Fibroblast of skin of back (primary cell): Measurements from ENCODE around the gene AOPEP.

Experiments
- DNase-seq: peaks from one replicate; pipeline ENCODE4 v3.0.0-alpha.2; 2013

AOPEP gene

DNA sequence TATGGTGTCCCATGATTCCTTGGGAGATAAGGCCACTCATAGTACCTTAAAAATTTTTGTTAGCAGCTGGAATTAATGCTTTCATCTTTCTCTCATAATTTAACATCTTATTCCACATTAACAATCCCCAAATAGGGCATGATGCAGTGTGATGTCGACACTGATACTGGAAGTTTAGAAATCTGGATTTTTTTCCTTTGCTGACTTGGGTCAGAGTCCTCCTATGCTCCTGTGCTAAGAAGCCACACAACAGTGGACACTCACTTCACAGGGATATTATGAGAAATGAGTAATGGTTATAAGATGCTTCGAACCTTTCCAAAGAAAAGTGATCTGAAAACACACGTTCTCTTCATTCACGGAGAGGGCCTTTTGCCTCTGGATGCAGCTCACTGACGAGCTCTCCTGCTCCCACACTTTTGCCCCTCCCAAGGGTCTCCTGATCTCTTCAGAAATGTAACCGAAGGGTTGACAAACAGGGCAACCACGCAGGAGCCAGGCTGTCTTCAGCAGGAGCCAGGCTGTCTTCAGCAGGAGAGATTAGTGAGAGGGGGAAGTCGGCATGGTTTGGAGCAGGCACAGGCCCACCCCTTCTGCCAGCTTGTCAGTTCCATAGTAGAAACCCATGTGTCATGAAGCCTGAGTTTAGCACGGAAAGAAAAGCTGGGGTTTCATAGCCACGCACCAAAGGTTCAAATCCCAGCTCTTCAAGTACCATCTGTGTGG lies 247.8 kb downstream of the AOPEP start:
- DNase-seq: no peak

DNA sequence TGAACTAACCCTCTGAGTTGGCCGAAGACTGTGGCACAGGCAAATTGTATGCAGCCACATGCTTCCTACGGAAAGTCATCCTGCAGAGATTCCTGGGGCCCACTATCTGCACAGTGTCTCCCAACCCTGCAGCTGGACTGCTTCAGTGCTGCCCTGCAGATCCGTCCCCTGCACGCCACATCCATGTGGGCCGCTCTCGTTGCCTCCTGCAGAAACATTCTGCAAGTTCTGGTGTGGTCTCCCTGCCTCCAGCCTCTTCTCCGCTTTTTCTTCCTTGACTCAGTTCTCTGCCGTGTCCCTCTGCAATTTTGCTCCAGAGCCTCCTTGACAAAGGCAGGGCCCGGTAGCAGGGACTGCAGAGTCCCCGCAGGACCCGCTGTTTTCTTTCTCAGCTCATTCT lies 249.0 kb downstream of the AOPEP start:
- no peak for DNase-seq

DNA sequence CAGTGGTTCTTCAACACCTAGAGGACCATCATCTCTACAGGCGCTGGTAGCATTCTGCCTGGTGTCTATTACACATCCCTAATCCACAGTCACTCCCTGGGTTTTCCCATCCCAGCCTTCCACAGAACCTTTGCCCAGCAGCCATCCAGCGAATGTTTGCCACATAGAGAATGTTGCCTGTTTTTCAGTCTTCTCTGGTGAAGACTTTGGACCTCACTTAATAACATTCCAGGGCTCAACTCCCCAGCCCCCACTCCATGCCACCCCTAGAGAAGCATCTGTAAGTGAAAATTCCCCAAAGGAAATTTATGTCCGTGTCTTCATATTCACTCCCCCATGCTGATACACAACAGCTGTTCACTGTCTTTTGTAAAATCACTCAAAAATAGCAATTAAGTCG lies 249.6 kb downstream of the AOPEP start:
- DNase-seq: no peak

DNA sequence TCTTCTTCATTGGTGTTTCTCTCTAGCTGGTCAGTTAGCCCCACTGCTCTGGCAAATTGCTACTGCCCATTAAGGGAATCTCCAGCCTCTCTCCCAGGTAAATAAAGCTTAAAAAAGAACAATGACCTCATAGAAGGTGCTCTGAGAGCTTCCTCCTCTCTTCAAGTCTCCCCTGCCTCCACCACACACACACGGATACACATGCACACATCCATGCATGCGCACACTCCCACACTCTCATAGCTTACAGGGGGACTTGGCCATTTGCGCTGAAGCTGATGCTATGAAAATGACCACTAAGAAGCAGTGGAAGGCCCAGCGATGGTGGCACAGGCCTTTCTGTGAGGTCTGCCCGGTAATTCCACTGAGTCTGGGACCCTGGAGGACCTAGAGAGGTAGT lies 250.9 kb downstream of the AOPEP start:
- no peak for DNase-seq

DNA sequence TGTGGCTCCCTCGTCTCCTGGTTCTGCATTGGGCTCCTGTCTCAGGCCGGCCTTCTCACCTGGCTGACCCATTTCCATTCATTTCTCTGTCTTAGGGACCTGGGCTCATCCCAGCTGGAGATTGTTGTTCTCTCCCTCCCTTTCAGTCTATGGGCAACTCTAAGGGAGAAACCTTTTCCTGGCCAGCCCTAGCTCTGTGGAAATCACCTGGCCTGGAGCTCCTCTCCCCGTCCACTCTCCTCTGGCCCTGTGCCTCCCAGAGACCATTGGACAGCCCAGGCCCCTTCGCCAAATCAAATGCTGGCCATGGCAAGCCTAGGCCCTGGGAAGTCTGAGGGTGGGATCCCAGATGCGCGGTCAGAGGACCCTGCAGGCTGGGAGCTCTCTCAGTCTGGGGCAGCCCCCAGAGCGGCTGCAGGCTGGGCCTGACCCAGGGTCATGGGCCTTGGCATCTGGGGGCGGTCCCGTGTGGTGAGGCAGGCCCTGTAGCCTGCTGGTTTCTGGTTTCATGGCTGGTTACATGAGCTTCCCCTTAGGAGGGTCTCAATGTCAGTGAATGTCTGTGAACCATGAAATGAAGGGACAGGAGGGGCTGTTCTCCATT lies 253.5 kb downstream of the AOPEP start:
- DNase-seq: no peak

DNA sequence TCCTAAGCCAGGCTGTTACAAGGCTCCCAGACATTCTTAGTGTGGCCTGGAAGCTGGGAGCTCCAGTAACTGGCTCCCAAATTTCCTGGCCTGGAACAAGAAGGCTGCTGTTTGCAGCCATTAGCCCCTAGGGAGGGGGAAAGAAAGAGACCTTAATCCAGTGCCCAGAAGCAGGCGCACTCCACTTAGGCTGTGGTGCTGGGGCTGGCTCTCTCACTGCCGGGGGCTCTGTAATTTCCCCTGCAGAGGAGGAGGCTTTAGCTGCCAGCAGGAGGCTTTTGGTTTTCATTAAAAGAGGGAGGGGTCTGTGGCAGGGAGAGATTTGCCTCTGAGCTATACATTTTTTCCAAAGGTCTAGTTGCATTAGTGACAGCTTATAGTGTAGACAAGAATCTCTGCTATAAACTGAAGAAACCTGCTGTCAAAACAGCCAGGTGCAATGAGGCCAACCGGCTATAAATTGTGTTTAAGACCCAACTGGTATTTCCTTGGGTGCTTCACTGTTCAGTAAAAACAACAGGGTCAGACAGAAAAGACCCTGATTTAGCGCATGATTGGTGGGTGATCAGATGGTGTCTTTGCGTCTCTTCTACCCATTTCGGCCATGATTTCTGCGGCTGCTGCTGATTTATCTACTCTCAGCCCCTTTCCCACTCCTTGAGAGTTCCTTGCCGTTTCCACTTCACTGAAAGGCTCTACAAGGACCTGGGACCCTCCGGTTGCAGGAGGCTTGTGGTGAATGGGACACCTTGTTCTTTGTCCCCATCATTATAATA lies 254.6 kb downstream of the AOPEP start:
- DNase-seq: no peak

DNA sequence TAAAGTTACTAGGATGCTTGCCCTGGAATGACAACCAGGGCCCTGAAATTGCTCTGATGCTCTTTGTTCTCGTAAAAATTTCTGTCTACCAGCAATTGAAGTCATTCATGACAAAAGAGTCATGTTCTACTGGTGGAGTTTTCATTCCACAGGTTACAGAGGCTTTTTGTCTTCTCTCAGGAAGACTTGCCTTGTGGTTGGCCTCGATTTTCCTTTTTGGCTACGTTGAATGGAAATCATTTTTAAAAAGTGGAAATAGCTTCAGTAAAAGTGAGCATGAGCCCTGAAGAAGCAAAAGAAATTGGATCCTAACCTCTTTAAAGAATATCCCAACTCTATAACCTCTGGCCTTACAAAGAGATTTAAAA lies 255.2 kb downstream of the AOPEP start:
- no peak for DNase-seq

DNA sequence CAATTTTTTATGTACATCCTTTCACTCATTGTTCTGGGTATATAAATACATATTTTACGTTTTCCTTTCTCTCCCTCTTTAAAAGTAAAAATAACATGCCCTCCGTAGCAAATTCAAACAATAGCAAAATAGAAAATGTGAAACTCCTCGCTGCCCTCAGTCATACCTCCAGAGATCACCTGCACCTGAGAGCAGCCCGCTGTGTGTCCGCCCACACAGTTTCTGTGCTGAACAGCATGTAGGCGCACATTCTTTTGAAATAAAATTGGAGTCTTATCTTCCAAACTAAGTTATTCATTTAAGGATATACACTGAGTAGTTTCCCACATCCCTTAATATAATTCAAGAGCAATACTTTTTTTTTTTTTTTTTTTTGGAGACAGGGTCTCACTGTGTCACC lies 255.7 kb downstream of the AOPEP start:
- DNase-seq: no peak

DNA sequence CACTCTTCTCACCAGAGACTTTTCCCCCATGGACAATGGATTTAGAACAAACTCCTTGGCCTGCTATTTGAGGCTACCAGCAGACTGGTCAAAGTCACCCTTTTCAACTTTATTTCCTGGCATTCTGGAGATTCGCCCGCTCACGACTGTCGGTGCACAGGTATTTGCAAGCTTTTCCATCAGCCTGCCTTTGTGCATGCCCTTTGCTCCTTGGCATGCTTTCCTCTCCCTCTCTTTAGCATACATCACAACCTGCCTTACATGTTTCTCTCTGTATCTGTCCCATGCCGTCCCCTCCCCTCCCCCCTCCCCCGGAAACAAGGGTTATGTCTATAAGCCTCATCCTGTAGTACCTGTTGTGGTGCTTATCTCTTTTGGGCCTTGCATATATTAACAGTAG lies 257.1 kb downstream of the AOPEP start:
- no peak for DNase-seq

DNA sequence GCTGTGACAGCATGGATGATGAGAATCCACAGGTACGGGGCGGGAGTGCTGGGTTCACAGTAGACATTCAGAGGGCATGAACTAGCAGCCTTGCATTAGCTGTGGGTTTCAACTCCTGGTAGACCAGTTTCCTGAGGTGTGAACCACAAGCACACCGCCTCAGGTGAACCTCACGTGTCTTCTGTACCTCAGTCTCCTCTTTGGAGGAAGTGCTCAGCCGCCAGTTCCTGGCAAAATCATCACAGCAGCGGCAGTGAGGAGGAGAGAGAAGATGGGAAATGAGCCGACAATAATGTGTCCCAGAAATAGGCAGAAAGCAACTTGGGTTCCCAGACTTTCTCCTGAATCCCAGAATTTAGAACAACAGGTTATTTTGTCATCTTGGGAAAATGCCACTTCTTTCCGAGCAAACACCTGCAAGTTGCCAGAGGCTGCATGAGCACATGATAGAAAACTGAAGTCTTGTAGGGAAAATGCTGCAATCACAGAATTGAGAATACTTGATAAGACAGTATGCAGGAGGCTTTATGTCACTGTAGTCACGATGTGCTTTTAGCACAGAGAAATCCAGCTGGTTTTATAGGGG lies 258.5 kb downstream of the AOPEP start:
- no peak for DNase-seq

DNA sequence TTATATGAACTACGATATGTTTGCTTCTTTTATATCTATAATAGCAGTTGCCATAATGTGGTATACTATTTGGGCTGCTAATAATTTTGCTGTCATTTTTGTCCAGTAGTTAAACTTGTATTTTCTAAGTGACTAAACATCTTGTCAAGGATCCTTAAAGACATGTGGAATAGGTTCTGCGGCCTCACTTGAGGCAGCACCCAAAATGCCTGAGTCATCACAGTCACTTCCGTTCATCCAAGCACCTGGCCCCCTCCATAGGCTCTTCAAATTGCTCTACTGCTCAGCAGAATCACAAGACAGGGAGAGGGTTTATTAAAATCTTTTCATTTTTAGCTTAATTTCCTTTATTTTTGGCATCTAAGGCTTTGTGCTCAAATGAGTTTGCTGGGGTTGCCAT lies 259.1 kb downstream of the AOPEP start:
- no peak for DNase-seq

DNA sequence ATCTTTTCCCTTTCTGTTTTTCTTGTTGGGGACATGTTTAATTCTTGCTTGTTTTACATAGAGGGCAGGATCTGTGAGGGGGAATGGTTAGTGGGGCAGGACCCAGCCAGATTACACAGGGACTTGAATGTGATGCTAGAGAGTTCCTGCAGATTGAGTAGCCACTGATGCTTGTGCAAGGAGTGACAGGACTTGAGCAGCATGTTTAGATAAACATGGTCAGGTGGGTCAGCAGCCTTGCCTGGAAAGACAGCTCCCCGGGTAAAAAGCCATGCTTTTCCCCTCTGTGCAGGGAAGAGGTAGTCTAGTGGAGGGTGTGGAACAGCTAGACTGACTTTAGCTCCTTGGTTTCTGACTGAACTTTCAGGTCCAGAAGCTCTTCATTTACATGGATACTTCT lies 261.2 kb downstream of the AOPEP start:
- DNase-seq: no peak

DNA sequence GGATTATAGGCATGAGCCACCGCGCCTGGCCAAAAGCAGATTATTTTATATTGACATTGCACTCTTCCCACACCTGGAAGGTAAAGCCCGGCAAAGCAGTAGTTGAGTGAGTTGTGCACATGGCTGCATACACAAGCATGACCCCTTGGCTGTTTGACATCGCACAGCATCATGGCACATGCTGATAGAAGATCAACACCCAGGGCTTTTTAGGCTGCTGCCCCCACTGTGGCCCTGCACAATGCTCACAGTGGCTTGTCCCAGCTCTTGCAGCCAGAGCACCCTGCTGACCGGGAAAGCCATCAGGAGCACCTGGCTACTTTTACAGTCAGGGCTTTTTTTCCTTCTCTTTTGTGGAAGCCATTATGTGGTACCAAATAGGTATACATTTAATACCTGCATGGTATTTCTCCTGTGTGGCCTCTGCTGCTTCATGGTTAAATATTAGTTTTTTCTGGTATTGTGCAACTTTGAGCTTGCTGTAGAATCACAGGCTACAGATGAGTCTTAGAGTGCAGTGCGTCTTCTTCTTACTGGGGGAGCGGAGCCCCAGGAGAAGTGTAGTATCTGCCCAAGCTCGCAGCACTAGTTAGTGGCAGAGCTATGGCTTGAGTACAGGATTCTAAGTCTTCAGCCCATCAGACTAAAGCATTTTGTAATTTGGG lies 264.5 kb downstream of the AOPEP start:
- no peak for DNase-seq

DNA sequence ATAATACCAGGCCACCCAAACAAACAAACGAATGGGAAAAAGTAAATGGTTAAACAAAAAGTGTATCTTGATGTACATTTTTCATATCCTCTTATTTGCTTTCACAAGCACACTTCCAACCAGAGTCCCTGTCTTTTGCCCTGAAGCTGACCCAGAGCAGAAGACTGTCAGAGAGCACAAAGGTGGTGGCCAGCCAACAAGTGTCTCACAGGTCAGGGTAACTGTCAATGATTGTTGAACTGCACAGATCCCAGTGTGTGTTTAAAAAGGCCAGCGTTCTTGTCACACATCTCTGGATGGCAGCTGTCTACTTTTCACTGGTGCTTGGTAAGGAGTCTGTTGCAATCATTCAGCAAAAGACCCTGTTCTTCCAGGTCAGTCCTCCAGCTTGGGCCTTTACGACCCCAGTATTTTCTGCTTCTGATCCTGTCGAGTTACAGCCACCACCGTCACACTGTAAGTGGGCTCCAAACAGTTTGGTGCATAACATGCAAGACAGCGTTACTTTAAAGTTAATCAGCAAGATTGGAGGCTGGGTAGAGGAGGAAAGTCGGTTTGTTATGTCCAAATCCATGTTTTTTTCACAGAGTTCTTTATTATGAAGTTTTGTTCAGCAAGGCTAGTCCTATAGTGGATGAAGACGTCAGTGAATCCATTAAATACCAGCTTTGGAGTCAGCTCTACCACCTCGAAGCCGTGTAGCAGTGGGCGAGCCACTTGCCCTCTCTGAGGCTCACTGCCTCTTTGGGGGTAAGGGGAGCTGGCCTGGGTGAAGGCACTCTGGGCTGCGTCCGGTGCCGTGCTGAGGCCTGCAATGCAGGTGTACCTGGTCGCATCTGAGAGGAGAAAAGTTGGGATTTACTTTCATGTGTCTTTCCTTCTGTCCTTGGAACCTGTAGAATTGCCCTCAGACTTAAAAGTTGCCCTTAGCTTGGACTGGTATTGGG lies 265.7 kb downstream of the AOPEP start:
- no peak for DNase-seq

DNA sequence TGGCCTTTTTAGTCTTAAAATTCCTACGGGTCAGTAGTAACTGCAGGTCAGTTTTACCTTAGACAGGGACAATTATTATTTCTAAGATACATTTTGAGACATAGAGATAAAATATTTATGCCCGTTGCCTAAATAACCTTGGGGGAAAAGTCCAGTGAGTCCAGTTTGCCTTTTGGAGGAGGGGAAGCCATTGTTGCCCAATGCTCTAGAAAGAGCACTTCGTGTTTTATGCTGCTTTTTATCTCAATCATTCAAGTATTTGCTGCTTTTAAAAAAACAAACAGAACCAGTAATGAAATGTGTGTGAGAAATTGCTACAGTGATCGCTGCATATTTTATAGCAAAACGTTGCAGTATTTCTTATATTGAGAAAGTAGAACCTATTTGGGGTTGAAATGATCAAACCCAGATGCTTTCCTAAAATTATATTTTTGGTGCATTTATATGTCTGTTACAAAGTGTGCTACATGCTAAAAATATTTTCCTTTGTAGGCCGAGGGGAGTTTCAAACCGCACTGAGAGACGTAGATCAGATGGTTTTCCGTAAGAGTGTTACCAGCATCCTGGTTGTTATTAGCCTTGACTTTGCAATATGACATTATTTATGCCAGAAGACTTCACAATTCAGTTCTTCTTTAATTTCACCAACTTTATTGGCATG lies 266.8 kb downstream of the AOPEP start:
- DNase-seq: no peak

DNA sequence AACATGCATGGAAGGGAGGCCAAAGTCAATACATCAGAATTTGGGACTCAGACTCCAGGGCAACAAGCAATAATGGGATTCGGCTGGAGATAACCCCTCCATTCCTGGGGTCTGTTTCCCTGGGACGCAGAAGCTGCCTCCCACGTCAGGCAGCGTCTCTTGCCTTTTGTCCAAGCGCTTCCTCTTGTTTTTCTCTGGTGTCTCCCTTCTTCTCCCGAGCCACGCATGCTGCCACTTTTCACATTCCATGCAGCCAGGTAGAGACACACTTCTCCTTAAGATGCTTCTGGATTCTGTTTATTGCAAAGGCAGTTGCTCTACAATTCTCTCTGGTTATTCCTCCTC lies 267.3 kb downstream of the AOPEP start:
- DNase-seq: no peak

DNA sequence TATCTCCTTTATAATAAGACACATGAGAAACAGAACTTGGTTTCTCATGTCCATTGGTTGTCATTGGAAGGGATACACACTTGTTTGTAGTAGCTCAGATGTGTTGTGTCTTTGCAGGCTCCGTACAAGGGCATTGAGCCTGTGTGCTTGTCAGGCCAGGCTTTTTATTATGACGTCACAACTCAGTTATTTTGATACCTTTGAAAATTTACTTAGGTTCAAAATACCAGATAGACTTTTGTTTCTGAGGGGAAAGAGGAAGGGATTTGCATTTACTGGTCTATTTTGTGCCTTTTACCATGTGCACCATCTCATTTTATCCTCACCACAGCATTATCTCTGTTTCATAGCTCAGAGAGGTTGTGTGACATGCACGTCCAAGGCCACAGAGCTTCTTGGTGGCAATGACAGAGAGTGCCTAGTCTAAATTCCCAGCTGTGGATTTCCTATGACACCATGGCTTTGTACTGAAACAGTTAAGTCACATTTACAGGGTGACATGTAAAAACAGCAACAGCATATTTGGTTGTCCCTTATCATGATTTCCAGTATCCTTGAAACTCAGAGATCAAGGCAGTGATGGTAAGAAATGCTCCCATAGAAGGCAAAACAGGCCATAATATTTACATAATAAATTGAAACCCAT lies 268.7 kb downstream of the AOPEP start:
- DNase-seq: no peak

DNA sequence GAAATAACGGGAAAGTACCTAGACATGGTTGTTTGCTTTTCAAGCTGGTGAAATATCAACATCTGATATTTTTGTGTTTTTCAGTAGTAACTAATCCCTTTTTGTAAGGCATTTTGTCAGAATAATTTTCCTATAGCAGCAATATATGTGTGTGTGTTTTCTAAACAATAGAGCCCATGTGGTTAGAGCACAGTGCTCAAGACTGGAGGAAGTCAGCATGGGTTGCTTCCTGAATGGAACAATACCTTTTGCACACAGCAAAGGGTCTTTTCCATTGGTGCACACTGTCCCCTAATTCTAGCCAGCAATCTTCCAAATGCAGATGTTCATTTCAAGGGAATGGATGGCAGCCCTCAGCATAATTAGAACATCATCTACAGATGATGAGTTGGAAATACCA lies 270.1 kb downstream of the AOPEP start:
- DNase-seq: no peak

DNA sequence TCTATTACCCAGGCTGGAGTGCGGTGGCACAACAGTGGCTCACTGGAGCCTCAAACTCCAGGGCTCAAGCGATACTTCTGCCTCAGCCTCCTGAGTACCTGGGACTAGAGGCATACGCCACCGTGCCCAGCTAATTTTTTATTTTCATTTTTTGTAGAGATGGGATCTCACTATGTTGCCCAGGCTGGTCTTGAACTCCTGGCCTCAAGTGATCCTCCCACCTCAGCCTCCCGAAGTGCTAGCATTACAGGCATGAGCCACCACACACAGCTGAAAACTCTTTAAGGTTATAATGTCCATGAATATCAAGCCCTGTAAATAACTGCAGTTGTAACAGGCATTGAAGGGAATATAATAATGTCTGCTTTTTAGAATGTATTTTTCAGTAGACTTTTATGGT lies 271.2 kb downstream of the AOPEP start:
- no peak for DNase-seq

DNA sequence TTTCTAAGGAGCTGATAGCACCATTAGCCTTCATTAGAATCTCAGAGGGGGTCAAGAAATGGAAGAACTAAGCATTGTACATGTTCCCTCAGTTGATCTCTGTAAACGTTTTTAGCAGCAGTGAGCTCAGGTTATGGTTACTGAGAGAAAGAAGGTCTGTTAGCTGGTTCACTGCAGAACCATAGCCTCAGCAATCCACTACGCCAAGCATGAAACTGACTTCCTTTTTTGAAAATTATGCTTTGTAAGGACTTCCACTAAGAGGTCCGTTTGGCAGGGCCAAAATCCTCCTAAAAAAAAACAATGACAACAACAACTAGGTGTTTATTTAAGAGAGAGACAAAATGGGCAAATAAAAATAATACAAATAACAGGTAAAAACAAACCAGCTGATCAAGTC lies 273.3 kb downstream of the AOPEP start:
- no peak for DNase-seq

DNA sequence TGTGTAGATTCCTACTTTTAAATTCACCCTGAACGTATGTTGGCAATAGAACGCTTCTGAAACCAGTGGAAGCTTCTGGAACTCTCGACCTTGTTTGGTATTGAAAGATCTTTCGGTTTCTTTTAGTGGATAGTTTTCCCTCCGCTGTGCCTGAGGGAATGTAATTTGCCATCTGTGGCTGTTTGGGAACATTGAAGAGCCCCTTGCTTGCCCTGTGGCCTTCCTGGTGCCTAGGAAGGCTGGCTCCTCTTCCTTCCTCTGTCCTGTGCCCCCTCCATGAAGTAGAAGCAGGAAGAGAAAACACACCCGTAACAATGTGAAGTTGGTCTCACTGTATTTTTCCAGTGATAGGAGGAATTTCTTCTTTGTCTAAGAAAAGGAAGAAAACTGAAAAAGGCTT lies 274.3 kb downstream of the AOPEP start:
- DNase-seq: no peak
